ENCODE results near the gene HDAC7. TPM values are rescaled to one million over a fixed set of nuclear protein-coding genes. Genes with fewer than 3 reads are reported as not detected.
A peak's percentile ranks its signal among the peaks of the same experiment; 100 is the strongest.
"Not testable (repeated sequence)": the region's sequence is repeated elsewhere in the genome, so short reads cannot be mapped to it uniquely, and the experiment has no call there.

HDAC7 gene
- total and polyA plus RNA-seq, 7 donors: 11.0 to 27.8 (median 22.2) TPM

DNA sequence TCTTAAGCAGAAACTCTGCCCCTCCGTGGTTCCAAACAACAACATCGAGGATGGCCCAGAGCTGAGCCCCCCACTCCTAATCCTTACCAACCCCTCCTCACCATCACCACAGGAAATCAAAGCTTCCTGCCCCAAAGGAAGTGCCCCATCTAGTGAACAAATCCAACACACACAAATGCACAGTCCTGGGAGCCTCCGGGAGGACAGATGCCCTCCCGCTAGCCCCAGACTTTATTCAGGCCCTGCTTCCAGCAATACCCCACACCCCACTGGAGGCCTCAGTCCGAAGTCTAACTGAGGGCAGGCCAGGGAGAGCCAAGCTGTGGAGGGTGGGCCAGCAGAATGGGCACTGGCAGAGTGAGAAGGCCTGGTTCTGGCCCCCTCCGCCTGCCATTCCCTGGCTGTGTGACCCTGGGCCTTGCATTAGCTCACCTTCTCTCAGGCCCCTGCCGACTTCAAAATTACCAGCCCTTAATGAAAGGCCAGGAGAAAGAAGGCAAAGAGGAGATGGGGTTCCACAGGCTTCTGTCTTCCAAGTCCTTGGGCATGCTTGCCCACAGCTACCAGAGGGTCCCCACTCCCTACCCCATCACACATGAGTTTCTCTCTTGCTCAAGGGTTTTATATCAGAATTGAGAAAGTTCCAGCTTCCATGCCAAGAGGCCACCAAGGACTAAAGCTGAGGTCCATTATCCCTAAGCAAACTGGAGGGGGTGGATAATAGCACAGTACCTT is 2.3 kb downstream of the HDAC7 start:
- WGBS, 3 donors: 24 to 37% (median 30%) methylated on average over 7 of the region's 7 CpGs
- Histone ChIP-seq H3K36me3 (ENCODE audit: insufficient read depth in 1 of 2, low read depth in 1 of 2) (no peaks in the 10 kb centered on the region), H3K4me3 (peak overlapping the region; percentile 80), H3K9me3 (no peaks in the 10 kb centered on the region), H3K27me3 (ENCODE audit: insufficient read depth in 3 of 3, low read length in 2 of 3) (no peaks in the 10 kb centered on the region), H3K27ac (peak overlapping the region; percentile 91), H3K4me1 (peaks cover 45% of the 10 kb centered on the region)
- DNase-seq (peak in 1 of 2 donors; percentile 43), ATAC-seq (no peak)
- intact Hi-C loops (cut with DNase I): no loop called here
- TF ChIP-seq, protein P1, sequence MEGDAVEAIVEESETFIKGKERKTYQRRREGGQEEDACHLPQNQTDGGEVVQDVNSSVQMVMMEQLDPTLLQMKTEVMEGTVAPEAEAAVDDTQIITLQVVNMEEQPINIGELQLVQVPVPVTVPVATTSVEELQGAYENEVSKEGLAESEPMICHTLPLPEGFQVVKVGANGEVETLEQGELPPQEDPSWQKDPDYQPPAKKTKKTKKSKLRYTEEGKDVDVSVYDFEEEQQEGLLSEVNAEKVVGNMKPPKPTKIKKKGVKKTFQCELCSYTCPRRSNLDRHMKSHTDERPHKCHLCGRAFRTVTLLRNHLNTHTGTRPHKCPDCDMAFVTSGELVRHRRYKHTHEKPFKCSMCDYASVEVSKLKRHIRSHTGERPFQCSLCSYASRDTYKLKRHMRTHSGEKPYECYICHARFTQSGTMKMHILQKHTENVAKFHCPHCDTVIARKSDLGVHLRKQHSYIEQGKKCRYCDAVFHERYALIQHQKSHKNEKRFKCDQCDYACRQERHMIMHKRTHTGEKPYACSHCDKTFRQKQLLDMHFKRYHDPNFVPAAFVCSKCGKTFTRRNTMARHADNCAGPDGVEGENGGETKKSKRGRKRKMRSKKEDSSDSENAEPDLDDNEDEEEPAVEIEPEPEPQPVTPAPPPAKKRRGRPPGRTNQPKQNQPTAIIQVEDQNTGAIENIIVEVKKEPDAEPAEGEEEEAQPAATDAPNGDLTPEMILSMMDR (IDR thresholded peaks at IDR 0.05): no peak

DNA sequence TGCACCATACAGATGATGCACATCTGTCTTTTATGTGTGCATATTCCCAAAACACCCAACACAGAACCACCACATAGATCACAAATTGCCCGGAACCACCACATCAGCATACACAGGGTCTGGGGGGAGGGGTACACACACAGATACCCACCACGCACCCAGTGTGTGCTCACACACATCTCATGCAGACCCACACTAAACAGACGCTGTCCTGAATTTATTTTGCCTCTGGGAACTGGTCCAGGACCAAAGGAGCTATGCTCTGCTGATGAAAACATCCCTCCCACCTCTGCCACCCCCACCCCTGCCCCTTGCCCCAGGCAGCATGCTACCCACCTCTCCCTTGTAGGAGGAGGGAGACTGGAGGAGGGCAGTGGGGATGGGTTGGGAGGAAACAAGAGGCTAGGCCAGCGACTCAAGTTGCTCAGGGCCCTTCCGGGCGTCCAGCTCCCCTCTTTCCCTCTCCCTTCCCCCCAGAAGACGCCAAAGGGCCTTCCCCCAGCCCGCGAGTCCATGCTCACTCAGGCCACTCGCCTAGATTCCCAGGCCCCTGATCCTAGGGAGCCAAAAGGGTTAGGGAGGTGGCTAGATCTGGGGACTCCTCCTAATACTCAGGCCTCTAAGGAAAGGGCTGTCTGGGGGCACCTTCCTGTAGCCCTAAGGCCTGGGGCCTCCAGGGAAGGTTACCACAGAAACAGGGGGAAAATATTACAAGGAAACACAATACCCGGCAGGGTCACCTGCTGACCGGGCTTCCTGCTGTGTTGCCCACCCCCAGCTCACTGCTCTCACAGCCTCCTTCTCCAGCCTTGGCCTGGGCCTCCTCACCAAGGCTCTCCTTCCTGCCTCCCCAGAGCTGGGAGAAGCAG is 3.1 kb downstream of the HDAC7 start:
- Histone ChIP-seq H3K27me3 (ENCODE audit: insufficient read depth in 3 of 3, low read length in 2 of 3) (no peaks in the 10 kb centered on the region), H3K36me3 (ENCODE audit: insufficient read depth in 1 of 2, low read depth in 1 of 2) (no peaks in the 10 kb centered on the region), H3K4me3 (peak overlapping the region; percentile 80), H3K9me3 (no peaks in the 10 kb centered on the region), H3K4me1 (peaks cover 48% of the 10 kb centered on the region), H3K27ac (peak overlapping the region; percentile 91)
- TF ChIP-seq, protein P1 (IDR thresholded peaks at IDR 0.05): no peak
- peak in 1 of 2 donors; percentile 48 for DNase-seq
- 37 to 43% (median 38%) methylated on average over 11 to 12 of the region's 12 CpGs for WGBS, 3 donors
- intact Hi-C loops (cut with DNase I): no loop called here
- no peak for ATAC-seq

DNA sequence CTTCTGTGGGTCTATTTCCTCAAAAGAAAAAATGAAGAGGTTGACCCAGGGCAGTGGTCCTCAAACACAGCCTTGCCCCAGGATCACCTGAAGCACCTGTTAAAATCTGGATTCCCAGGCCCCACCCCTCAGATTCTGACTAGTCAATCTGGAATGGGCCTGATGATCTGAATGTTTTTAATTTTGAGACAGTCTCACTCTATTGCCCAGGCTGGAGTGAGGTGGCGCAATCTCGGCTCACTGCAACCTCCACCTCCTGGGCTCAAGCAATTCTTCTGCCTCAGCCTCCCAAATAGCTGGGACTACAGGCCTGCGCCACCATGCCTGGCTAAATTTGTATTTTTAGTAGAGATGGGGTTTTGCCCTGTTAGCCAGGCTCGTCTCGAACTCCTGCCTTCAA is 4.3 kb downstream of the HDAC7 start:
- H3K27me3 ChIP-seq (ENCODE audit: insufficient read depth in 3 of 3, low read length in 2 of 3); H3K9me3 ChIP-seq; H3K36me3 ChIP-seq (ENCODE audit: insufficient read depth in 1 of 2, low read depth in 1 of 2); H3K4me3 ChIP-seq; ATAC-seq; intact Hi-C loops (cut with DNase I): not testable (repeated sequence)
- Histone ChIP-seq H3K4me1 (peaks cover 51% of the 10 kb centered on the region), H3K27ac (peak overlapping the region; percentile 97)
- DNase-seq: peak in 1 of 2 donors; percentile 38
- 84 to 94% (median 93%) methylated on average over 5 of the region's 5 CpGs for WGBS, 3 donors

DNA sequence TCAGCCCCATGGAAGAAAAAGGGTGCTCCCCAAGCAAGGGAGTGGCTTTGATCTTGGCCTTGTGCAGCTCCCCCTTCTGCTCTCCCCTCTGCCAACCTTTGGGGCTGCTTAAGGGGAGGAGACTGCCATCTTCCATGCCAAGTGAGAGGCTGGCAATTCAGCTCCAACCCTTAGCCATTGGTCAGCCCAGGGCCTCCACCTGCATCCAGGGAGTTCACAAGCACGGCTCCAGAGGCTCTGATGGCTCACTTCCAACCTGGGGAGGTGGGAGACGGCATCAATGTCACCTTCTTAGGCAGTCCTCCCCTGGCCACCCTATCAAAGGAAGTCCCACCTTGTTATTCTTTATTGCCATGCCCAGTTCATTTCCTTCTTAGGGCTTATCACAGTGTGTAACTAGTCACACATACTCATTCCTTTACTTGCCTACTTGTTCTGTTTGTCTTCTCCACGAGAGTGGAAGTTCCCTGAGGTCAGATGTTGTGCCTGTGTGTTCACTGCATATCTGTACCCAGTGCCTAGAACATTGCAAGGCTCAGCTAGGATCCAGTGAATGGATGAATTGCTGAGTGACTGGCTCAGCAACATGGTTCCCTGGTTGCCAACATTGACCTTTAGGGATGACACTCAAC is 5.0 kb downstream of the HDAC7 start:
- H3K27me3 ChIP-seq (ENCODE audit: insufficient read depth in 3 of 3, low read length in 2 of 3): no peaks in the 10 kb centered on the region
- peak overlapping the region; percentile 63 for H3K4me3 ChIP-seq
- WGBS, 3 donors: 48 to 62% (median 57%) methylated on average over 3 of the region's 3 CpGs
- intact Hi-C loops (cut with DNase I): no loop called here
- peak overlapping the region; percentile 97 for H3K27ac ChIP-seq
- H3K9me3 ChIP-seq: no peaks in the 10 kb centered on the region
- H3K36me3 ChIP-seq (ENCODE audit: insufficient read depth in 1 of 2, low read depth in 1 of 2): no peaks in the 10 kb centered on the region
- no peak for DNase-seq
- no peak for ATAC-seq
- TF ChIP-seq, protein P1 (IDR thresholded peaks at IDR 0.05): no peak
- H3K4me1 ChIP-seq: peaks cover 59% of the 10 kb centered on the region
